ENCODE measurements around the gene TOP1. TPM values are rescaled to one million over a fixed set of nuclear protein-coding genes. Genes with fewer than 3 reads are reported as not detected.

Gene TOP1
- total and polyA plus RNA-seq, 9 of the 15 experiments (the other 6 are each of a cell fraction or from before 2014, with no cell fraction given), result 26.4 to 127 (median 39.6) TPM

- TF ChIP-seq ZNF592 (IDR thresholded peaks at IDR 0.05) (0 out of 2 replicates have a peak, but pooled peaks have one; percentile 11), POLR2A (conservative IDR thresholded peaks at IDR 0.05) (peak; percentile 78), HNRNPLL (IDR thresholded peaks at IDR 0.05; ENCODE audit: low read depth, low read length, poor library complexity, severe bottlenecking) (peak; percentile 31), MAZ (CRISPR knock-in tag; conservative IDR thresholded peaks at IDR 0.05 in 1 of 2, IDR thresholded peaks at IDR 0.05 in 1 of 2) (peak; percentile 87 to 89), MAFF (IDR thresholded peaks at IDR 0.05; ENCODE audit: low read length) (no peak), KDM1A (IDR thresholded peaks at IDR 0.05) (no peak), HSF4 (CRISPR knock-in tag; IDR thresholded peaks at IDR 0.05; ENCODE audit: borderline replicate concordance) (no peak), CBX5 (IDR thresholded peaks at IDR 0.05; ENCODE audit: borderline replicate concordance, low read depth) (no peak), KLF16 (IDR thresholded peaks at IDR 0.05) (peak; percentile 88), HOMEZ (CRISPR knock-in tag; IDR thresholded peaks at IDR 0.05) (no peak), HDAC1 (IDR thresholded peaks at IDR 0.05) (peak in 1 of 2 experiments; percentile 56; a peak in 1 of 4 replicates), KDM2B (CRISPR knock-in tag; IDR thresholded peaks at IDR 0.05) (0 out of 2 replicates have a peak, but pooled peaks have one; percentile 64), NONO (IDR thresholded peaks at IDR 0.05; ENCODE audit: low read depth in 2 of 2, low read length in 1 of 2) (peak; percentile 44 to 88; a peak in 3 of 4 replicates), SP2 (IDR thresholded peaks at IDR 0.05; ENCODE audit: extremely low read depth, low read depth, low read length, poor library complexity, severe bottlenecking) (peak; percentile 65), ATF1 (CRISPR knock-in tag; IDR thresholded peaks at IDR 0.05) (no peak), ATF1 (tag; IDR thresholded peaks at IDR 0.05) (peak; percentile 80), POLR2B (IDR thresholded peaks at IDR 0.05; ENCODE audit: low read depth, partially characterized antibody) (peak; percentile 38), FOXA3 (CRISPR knock-in tag; conservative IDR thresholded peaks at IDR 0.05 in 1 of 2, IDR thresholded peaks at IDR 0.05 in 1 of 2) (peak in 1 of 2 experiments; percentile 50; a peak in 1 of 4 replicates), GABPB1 (CRISPR knock-in tag; IDR thresholded peaks at IDR 0.05) (peak; percentile 56), SAFB (IDR thresholded peaks at IDR 0.05; ENCODE audit: borderline replicate concordance, low read depth, low read length) (peak; percentile 97)
- TF ChIP-seq, protein P1, sequence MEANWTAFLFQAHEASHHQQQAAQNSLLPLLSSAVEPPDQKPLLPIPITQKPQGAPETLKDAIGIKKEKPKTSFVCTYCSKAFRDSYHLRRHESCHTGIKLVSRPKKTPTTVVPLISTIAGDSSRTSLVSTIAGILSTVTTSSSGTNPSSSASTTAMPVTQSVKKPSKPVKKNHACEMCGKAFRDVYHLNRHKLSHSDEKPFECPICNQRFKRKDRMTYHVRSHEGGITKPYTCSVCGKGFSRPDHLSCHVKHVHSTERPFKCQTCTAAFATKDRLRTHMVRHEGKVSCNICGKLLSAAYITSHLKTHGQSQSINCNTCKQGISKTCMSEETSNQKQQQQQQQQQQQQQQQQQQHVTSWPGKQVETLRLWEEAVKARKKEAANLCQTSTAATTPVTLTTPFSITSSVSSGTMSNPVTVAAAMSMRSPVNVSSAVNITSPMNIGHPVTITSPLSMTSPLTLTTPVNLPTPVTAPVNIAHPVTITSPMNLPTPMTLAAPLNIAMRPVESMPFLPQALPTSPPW (CRISPR knock-in tag; IDR thresholded peaks at IDR 0.05), result peak; percentile 87
These were observed 108.3 kb downstream of the TOP1 start, which contains the start of gene PLCG1 (continued) for GRCh38 chr20:41136680-41137613.
